GM18499 (cell line): ENCODE results near the gene GRID1.
"Not testable (repeated sequence)": the region's sequence is repeated elsewhere in the genome, so short reads cannot be mapped to it uniquely, and the experiment has no call there.

ENCODE experiments used
- ATAC-seq: cut with Tn5 transposase; IDR thresholded peaks from one replicate; pipeline ENCODE4 v1.9.1; 2021; ENCODE audit warnings: moderate number of reproducible peaks; ENCODE audit not compliant: insufficient read depth, unreplicated experiment

Gene GRID1

GRCh38 chr10:86037096-86037495 is 329.5 kb downstream of the GRID1 start:
- no peak for ATAC-seq

- no peak for ATAC-seq
These were observed 330.1 kb downstream of the GRID1 start for GRCh38 chr10:86036544-86036831.

GRCh38 chr10:86035791-86036543 is 330.6 kb downstream of the GRID1 start:
- ATAC-seq = no peak

GRCh38 chr10:86034710-86035109 is 331.9 kb downstream of the GRID1 start:
- no peak for ATAC-seq

GRCh38 chr10:86033581-86033980 is 333.0 kb downstream of the GRID1 start:
- no peak for ATAC-seq

- ATAC-seq = not testable (repeated sequence)
These were observed 334.5 kb downstream of the GRID1 start for GRCh38 chr10:86032087-86032486.

- ATAC-seq = no peak
These were observed 336.3 kb downstream of the GRID1 start for GRCh38 chr10:86030312-86030711.

GRCh38 chr10:86027346-86027745 is 339.2 kb downstream of the GRID1 start:
- no peak for ATAC-seq

GRCh38 chr10:86025509-86025908 is 341.1 kb downstream of the GRID1 start:
- no peak for ATAC-seq

- no peak for ATAC-seq
These were observed 342.1 kb downstream of the GRID1 start for GRCh38 chr10:86024281-86025041.

GRCh38 chr10:86023931-86024280 is 342.7 kb downstream of the GRID1 start:
- no peak for ATAC-seq

- ATAC-seq = no peak
These were observed 343.3 kb downstream of the GRID1 start for GRCh38 chr10:86023336-86023735.

GRCh38 chr10:86022906-86023305 is 343.7 kb downstream of the GRID1 start:
- no peak for ATAC-seq

GRCh38 chr10:86020134-86020533 is 346.5 kb downstream of the GRID1 start:
- no peak for ATAC-seq

GRCh38 chr10:86019141-86019540 is 347.5 kb downstream of the GRID1 start:
- no peak for ATAC-seq

- no peak for ATAC-seq
These were observed 347.9 kb downstream of the GRID1 start for GRCh38 chr10:86018735-86019058.

- no peak for ATAC-seq
These were observed 348.5 kb downstream of the GRID1 start for GRCh38 chr10:86017841-86018734.

GRCh38 chr10:86013568-86013967 is 353.0 kb downstream of the GRID1 start:
- ATAC-seq = no peak

GRCh38 chr10:86007171-86007570 is 359.4 kb downstream of the GRID1 start:
- ATAC-seq = no peak

- ATAC-seq = no peak
These were observed 362.3 kb downstream of the GRID1 start for GRCh38 chr10:86004337-86004736.

GRCh38 chr10:86003201-86003621 is 363.4 kb downstream of the GRID1 start:
- no peak for ATAC-seq
